Astrocyte of the hippocampus (primary cell): ENCODE measurements around the gene ME2.
"Not testable (repeated sequence)": the region's sequence is repeated elsewhere in the genome, so short reads cannot be mapped to it uniquely, and the experiment has no call there.

Experiments
- DNase-seq: peaks from one replicate; pipeline ENCODE4 v3.0.0; 2011; ENCODE audit warnings: low read depth, low spot score

The ME2 gene

DNA sequence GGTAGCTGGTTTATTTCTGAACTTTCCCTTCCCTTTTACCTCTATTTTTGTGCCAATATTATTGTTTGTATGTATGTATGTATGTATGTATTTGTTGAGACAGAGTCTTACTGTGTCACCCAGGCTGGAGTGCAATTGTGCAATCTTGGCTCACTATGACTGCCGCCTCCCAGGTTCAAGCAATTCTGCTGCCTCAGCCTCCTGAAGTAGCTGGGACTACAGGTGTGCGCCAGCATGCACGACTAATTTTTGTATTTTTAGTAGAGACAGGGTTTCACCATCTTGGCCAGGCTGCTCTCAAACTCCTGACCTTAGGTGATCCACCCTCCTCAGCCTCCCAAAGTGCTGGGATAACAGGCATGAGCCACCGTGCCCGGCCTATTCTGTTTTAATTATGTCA is 93.5 kb downstream of the ME2 start:
- not testable (repeated sequence) for DNase-seq

DNA sequence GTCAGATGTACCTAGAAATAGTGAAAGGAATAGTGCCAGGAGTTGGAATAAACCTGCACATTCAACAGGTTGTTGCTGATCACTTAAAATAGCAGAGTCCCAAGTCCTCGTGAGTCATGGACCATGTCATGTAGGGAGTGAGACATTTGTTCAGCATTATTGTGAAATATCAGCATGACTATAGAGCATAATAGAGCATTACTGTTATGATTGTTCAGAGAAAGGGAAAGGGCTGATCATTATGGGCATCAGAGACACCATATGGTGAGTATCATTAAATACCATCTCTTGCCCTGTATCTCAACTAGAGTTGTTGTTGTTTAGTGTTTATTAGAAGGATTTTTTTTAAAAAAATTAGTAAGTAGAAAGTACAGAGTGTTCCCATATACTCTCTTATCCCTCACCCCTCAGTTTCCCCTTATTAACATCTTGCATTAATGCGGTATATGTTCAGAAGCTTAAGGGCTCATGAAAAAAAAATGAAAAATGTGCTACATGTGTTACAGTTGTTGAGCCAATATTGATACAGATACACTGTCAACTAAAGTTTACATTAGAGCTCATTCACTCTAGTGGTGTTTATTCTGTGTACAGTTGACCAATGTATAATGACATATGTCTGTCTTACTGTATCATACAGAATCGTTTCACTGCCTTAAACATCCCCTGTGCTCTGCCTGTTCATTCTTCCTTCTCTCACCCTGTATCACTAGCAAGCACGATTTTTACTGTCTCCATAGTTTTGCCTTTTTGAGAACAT is 94.6 kb downstream of the ME2 start:
- DNase-seq, result no peak

DNA sequence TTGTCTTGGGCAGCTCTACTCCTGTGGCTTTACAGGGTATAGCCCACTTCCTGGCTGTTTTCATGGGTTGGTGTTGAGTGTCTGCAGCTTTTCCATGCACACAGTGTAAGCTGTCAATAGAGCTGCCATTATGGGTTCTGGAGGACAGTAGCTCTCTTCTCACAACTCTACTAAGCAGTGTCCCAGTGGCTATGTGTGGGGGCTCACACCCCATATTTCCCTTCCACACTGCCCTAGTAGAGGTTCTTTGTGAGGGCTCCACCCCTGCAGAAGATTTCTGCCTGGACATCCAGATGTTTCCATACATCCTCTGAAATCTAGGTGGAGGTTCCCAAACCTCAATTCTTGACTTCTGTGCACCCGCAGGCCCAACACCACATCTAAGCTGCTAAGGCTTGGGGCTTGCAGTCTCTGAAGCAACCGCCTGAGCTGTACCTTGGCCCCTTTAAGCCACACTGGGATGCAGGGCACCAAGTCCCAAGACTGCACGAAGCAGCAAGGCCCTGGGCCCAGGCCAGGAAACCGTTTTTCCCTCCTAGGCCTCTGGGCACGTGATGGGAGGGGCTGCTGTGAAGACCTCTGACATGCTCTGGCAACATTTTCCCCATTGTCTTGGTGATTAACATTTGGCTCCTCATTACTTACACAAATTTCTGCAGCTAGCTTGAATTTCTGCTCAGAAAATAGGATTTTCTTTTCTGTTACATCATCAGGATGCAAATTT is 98.3 kb downstream of the ME2 start:
- DNase-seq, result no peak

DNA sequence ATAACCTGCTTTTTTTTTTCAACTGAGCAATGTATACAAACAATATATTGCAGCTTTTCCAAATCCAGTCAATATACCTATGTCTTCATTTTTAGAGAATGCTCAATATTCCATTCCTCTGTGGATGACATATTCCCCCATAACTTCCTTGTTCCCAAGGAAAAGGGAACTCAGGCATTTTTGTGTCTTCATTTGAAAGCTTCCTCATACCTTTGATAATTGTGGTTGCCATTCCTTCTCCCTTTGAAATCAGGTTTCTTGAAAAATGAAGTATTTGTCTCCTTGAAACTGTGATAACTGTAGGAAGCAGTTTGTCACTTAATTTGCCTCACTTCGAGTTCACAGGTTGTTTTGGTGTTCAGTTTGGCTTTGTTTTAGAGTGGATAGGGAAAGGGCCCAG is 102.5 kb downstream of the ME2 start:
- DNase-seq, result peak; percentile 37

DNA sequence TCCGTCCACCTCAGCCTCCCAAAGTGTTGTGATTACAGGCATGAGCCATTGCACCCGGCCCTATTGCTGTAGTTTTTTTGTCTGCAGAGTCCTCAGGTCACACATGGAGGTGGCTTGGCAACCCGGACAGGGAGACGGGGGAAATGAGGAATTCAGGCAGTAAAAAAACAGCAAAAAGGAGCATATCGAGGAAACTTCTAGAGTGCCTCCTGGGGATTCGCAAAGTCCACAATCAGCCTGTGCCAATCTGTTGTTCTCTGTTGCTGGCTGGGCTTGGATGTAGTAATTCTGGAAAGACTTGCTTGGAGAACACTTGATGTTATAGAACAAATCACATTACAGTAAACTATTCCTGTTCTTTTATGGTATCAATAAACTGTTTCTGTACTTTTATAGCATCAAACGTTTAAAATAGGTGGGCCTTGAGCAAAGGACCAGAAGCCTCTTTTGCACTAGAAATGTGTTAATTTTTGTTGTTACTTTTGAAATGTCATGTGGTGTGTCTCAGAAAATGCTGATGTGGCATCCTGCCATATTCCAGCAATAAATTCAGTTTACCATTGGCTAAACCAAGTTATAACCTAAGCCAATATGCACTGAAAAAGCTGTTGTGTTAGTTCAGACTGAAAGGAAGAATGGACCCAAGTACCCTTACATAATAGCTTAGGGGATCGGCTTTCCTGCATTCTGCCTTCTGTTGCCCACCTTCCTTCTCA is 103.3 kb downstream of the ME2 start:
- no peak for DNase-seq

DNA sequence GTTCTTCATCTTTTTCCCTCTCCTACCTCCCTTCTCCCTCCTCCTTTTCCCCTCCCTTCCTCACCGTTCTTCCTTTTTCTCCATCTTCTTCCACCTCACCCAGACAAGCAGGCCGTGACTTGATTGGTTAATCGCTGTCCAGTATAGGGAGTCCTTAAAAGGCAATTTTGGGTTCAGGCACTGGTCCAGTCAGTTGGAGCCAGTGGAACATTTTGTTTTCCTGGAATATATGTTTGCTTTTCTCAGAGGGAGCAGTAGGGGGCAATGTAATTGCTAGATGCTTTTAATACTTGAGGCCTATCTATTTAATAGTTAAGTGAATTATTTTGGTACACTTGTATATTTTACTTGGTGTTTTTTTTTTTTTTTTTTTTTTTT is 103.9 kb downstream of the ME2 start:
- DNase-seq, result peak; percentile 22

DNA sequence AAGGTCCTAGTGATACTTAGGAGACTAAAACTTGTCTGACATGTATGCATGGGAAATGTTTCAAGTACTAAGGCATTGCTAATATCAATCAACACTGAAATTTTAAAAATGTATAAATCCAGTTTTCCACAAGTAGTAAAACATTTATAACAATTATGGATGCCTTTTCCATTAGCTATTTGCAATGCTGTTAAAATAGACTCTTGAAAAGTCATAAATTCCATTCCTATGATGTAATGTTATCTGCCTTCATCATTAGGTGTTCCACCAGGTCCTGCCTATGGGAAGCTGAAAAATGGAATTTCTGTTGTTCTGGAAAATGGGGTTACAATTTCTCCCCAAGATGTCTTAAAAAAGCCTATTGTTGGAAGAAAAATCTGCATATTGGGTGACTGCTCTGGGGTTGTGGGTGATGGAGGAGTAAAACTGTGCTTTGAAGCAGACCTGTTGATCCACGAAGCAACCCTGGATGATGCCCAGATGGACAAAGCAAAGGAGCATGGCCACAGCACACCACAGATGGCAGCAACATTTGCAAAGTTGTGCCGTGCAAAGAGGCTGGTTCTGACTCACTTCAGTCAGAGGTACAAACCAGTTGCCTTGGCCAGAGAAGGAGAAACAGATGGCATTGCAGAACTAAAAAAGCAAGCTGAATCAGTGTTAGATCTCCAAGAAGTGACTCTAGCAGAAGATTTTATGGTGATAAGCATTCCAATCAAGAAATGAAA is 107.6 kb downstream of the ME2 start:
- peak; percentile 38 for DNase-seq

DNA sequence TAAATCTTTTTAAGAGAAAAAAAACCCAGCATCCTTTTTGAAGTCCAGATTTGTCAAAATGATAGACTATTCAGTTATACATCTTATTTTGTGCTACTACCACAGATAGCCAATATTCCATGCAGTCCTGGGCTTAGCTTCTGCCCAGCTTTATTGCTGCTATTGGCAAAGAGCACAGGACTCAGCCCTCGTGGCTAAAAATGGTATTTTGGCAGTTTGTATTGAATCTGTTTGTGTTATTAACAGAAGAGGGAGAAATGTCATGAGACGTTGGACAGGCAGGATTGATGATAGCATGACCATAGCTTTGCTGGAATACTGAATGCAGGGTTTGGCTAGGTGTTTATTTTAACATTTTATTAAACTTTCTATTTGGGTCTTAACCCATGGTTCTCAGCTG is 108.3 kb downstream of the ME2 start:
- no peak for DNase-seq

DNA sequence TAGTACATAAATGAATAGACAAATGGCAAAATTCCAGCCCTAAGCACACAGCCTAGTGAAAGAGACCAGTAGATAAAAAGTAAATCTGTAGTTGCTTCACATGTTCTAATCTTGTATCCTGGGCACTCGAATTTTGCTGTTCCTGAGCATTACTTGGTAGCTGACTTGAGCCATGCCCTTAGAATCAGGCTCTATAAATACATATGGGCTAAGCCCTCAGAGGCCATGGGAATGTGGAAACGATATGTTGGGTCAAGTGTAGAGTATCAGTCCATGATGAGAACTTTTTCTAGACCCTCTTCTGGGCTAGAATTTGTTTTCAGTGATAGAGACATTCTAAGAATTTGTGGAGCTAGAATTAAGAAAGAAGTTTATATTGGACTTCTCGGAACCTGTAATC is 110.8 kb downstream of the ME2 start:
- no peak for DNase-seq

DNA sequence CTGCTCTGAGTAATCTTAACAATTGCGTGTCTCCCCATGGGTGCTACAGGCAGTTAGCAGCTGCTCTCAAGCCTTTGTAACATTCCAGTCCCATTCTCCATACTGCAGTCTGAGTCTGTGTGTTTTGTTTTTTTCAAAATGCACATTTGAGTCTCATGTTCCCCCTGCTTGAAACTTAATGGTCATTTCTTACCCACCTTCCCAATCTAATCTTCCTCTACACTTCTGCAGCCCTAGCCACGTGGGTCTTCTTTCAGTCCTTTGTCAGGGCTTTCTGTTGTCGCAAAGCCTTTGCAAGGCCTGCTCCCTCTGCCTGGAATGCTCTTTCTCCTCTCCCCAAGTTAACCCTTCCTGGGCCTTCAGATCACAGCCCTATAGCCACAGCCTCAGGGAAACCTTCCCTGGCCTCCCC is 113.4 kb downstream of the ME2 start:
- no peak for DNase-seq

DNA sequence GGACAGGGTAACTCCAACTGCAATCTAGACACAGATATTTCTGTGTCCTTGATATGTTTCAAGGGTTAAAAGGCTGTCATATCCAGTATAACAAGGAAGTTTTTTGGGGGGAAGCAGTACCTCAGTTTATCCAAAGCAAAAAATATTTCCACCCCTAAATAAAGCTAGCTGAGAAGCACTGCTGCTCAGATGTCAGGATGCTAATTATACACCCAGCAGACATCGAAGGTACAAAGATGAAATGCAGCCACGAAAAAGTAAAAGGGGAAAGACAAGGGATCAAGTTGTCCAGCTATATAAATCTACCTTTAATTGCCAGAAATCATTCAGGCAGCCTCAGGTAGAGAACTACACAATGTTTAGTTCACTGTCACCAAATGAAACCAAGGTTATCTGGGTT is 115.1 kb downstream of the ME2 start:
- DNase-seq, result no peak

DNA sequence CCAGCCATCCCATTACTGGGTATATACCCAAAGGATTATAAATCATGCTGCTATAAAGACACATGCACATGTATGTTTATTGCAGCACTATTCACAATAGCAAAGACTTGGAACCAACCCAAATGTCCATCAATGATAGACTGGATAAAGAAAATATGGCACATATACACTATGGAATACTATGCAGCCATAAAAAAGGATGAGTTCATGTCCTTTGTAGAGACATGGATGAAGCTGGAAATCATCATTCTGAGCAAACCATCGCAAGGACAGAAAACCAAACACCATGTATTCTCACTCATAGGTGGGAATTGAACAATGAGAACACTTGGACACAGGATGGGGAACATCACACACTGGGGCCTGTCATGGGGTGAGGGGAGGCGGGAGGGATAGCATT is 124.3 kb downstream of the ME2 start:
- DNase-seq, result not testable (repeated sequence)
